HepG2 (cell line): ENCODE results near the gene GRB10. TPM values are rescaled to one million over a fixed set of nuclear protein-coding genes. Genes with fewer than 3 reads are reported as not detected.

Source experiments
- ATAC-seq: fragments of 200-7000 bp; cut with Tn5 transposase; 3 replicates; pipeline ENCODE4 v1.9.1; 2020; ENCODE audit warnings: mild to moderate bottlenecking, moderate library complexity
- BruUV-seq: library from RNA; stranded (reverse); fragments of 400-500 nt; replicated peaks from 2 replicates; lab custom pipeline; 2021; lab: Mats Ljungman, UMichigan
- CTCF ChIA-PET: fragments of 300-600 bp; formaldehyde crosslinking; extraction: SDS; loops from one replicate; lab custom pipeline; 2021; ENCODE audit warnings: low total read pairs, inconsistent platforms, low intra/inter-chr PET ratio; lab: Yijun Ruan, JAX
- POLR2A ChIA-PET: fragments of 350-600 bp; sonication (Branson Sonifier 250); formaldehyde crosslinking; loops from one replicate; lab custom pipeline; 2020; ENCODE audit warnings: antibody characterized with exemption, inconsistent platforms; lab: Yijun Ruan, JAX
- DNase-seq: peaks from one replicate; pipeline ENCODE4 v3.0.0-alpha.2; 2015; ENCODE audit warnings: low spot score
- FAIRE-seq: peaks from 3 replicates; lab custom pipeline; 2011; peaks lifted over from hg19 to GRCh38; lab: Jason Lieb, UNC
- H2AFZ ChIP-seq: one replicate; pipeline ENCODE4 v1.6.1; 2011; ENCODE audit warnings: low read length, inconsistent platforms
- H3K27ac ChIP-seq: fragments of 300-600 bp; 3 replicates; pipeline ENCODE4 v1.8.0; 2011; ENCODE audit warnings: mixed run types, mild to moderate bottlenecking, mixed read lengths, low read length, inconsistent platforms; ENCODE audit not compliant: insufficient read depth; ENCODE audit errors: extremely low read length
- H3K27me3 ChIP-seq, 2 experiments: fragments of 200-600 bp in 1 of 2; 2 replicates in 1 of 2; 3 replicates in 1 of 2; pipeline versions ENCODE4 v1.6.0 to v1.8.0; 2011; ENCODE audit warnings: low read length in 2 of 2, mild to moderate bottlenecking in 2 of 2, moderate library complexity in 2 of 2, inconsistent platforms in 1 of 2; ENCODE audit not compliant: insufficient read depth in 2 of 2, control insufficient read depth in 1 of 2
- H3K36me3 ChIP-seq, 2 experiments: fragments of 200-600 bp in 1 of 2; replicated peaks in 1 of 2; 2 replicates in 1 of 2; 3 replicates in 1 of 2; pipeline versions ENCODE4 v1.5.1 to v1.8.0; 2011; ENCODE audit warnings: low read length in 2 of 2, inconsistent platforms in 1 of 2; ENCODE audit not compliant: insufficient read depth in 2 of 2, control insufficient read depth in 1 of 2
- H3K4me1 ChIP-seq: 2 replicates; pipeline ENCODE4 v1.5.1; 2012; ENCODE audit warnings: low read length, inconsistent platforms; ENCODE audit not compliant: insufficient read depth
- H3K4me2 ChIP-seq: 2 replicates; pipeline ENCODE4 v1.6.0; 2011; ENCODE audit warnings: low read depth, low read length, inconsistent platforms
- H3K4me3 ChIP-seq, 3 experiments: fragments of 200-600 bp in 1 of 3; sonication (generic), shearing (Covaris generic) in 1 of 3; replicated peaks in 1 of 3; 2 replicates each; pipeline ENCODE4 v1.5.1; 2011 to 2016; ENCODE audit warnings: low read length in 3 of 3, inconsistent platforms in 2 of 3, low read depth in 2 of 3, mild to moderate bottlenecking in 2 of 3, control low read depth in 1 of 3, mixed read lengths in 1 of 3; ENCODE audit not compliant: insufficient read depth in 1 of 3
- H3K79me2 ChIP-seq: one replicate; pipeline ENCODE4 v1.6.1; 2011; ENCODE audit warnings: low read length, inconsistent platforms; ENCODE audit not compliant: insufficient read depth
- H3K9ac ChIP-seq: 2 replicates; pipeline ENCODE4 v1.6.0; 2011; ENCODE audit warnings: mild to moderate bottlenecking, low read depth, low read length, inconsistent platforms; ENCODE audit not compliant: insufficient read depth
- H3K9me3 ChIP-seq: 2 replicates; pipeline ENCODE4 v1.5.1; 2012; ENCODE audit warnings: mild to moderate bottlenecking, low read length
- H4K20me1 ChIP-seq: 2 replicates; pipeline ENCODE4 v1.6.0; 2011; ENCODE audit warnings: inconsistent platforms, mild to moderate bottlenecking, low read length, moderate library complexity; ENCODE audit not compliant: insufficient read depth
- CSRNP2 ChIP-seq: sonication (generic); formaldehyde crosslinking; conservative IDR thresholded peaks from 2 replicates; pipeline ENCODE4 v1.8.0; 2022; ENCODE audit warnings: low read depth, missing genetic modification reagents
- EED ChIP-seq: sonication (generic); formaldehyde crosslinking; IDR thresholded peaks from 2 replicates; pipeline ENCODE4 v1.5.0; 2020; ENCODE audit warnings: mild to moderate bottlenecking, missing genetic modification reagents
- GLI4 ChIP-seq: sonication (generic); formaldehyde crosslinking; IDR thresholded peaks from 2 replicates; pipeline ENCODE4 v1.5.1; 2020; ENCODE audit warnings: missing genetic modification reagents, mild to moderate bottlenecking, moderate library complexity, borderline replicate concordance
- SMAD1 ChIP-seq: sonication (generic); formaldehyde crosslinking; IDR thresholded peaks from 2 replicates; pipeline ENCODE4 v1.4.0; 2020; ENCODE audit warnings: missing genetic modification reagents, low read depth, mild to moderate bottlenecking, borderline replicate concordance
- SMAD3 ChIP-seq: sonication (generic); formaldehyde crosslinking; IDR thresholded peaks from 2 replicates; pipeline ENCODE4 v1.4.0; 2020; ENCODE audit warnings: missing genetic modification reagents
- YEATS2 ChIP-seq: sonication (generic); formaldehyde crosslinking; IDR thresholded peaks from 2 replicates; pipeline ENCODE4 v1.4.0; 2020; ENCODE audit warnings: missing genetic modification reagents, borderline replicate concordance
- ZNF354B ChIP-seq: sonication (generic); formaldehyde crosslinking; IDR thresholded peaks from 2 replicates; pipeline ENCODE4 v1.8.0; 2022; ENCODE audit warnings: mild to moderate bottlenecking, missing genetic modification reagents
- ZNF607 ChIP-seq: sonication (generic); formaldehyde crosslinking; IDR thresholded peaks from 2 replicates; pipeline ENCODE4 v1.5.1; 2020; ENCODE audit warnings: missing genetic modification reagents, mild to moderate bottlenecking, borderline replicate concordance
- ZNF660 ChIP-seq: sonication (generic); formaldehyde crosslinking; IDR thresholded peaks from 2 replicates; pipeline ENCODE4 v1.5.1; 2020; ENCODE audit warnings: mild to moderate bottlenecking, low read depth, missing genetic modification reagents, borderline replicate concordance
- ZNF75D ChIP-seq: sonication (generic); formaldehyde crosslinking; IDR thresholded peaks from 2 replicates; pipeline ENCODE4 v1.8.1; 2023; ENCODE audit warnings: missing genetic modification reagents, mild to moderate bottlenecking, borderline replicate concordance
- ZSCAN21 ChIP-seq: sonication (generic); formaldehyde crosslinking; IDR thresholded peaks from 2 replicates; pipeline ENCODE4 v1.8.0; 2022; ENCODE audit warnings: mild to moderate bottlenecking, missing genetic modification reagents, moderate library complexity, borderline replicate concordance
- ZXDC ChIP-seq: sonication (generic); formaldehyde crosslinking; IDR thresholded peaks from 2 replicates; pipeline ENCODE4 v1.5.0; 2020; ENCODE audit warnings: mild to moderate bottlenecking, missing genetic modification reagents
- WGBS: methylation state at CpG from one replicate; pipeline ENCODE4 v1.1.6; 2017; ENCODE audit warnings: low lambda C conversion rate; 5-methylcytosine and 5-hydroxymethylcytosine counted together
- in situ Hi-C: cut with HindIII; loops from 2 replicates; pipeline ENCODE4 v1.10.0; 2017; ENCODE audit warnings: low pct_unique_long_range_greater_than_20kb; ENCODE audit not compliant: extremely low pct_ligation_motif_present
- intact Hi-C: fragments of 100-400 bp; cut with micrococcal nuclease; formaldehyde crosslinking; loops from one replicate; pipeline ENCODE4 v1.10.0; 2022; ENCODE audit not compliant: unreplicated experiment
- polyA plus RNA-seq, 8 experiments: library from polyadenylated mRNA; depleted of rRNA in 3 of 8; stranded (reverse) in 7 of 8; unstranded in 1 of 8; fragments of >200 nt; fragmentation: Illumina TruSeq in 4 of 8; extraction: Trizol in 4 of 8; gene quantifications; 2 replicates each; pipeline versions ENCODE4 v1.2.1 to v1.2.3, GENCODE V29; 2011 to 2016; ENCODE audit warnings: low read depth in 4 of 8, missing spikeins in 1 of 8, mixed read lengths in 1 of 8; ENCODE audit not compliant: insufficient read depth in 1 of 8
- total RNA-seq, 5 experiments: library from RNA; depleted of rRNA; stranded (reverse); fragments of >200 nt; fragmentation: Illumina TruSeq; extraction: Trizol; gene quantifications; 2 replicates each; pipeline ENCODE4 v1.2.3, GENCODE V29; 2016; ENCODE audit warnings: low read depth in 1 of 5

Gene GRB10
- total and polyA plus RNA-seq, 2 of the 13 experiments (the other 11 are each of a cell fraction or from before 2014, with no cell fraction given): 4.0 to 6.8 TPM

DNA sequence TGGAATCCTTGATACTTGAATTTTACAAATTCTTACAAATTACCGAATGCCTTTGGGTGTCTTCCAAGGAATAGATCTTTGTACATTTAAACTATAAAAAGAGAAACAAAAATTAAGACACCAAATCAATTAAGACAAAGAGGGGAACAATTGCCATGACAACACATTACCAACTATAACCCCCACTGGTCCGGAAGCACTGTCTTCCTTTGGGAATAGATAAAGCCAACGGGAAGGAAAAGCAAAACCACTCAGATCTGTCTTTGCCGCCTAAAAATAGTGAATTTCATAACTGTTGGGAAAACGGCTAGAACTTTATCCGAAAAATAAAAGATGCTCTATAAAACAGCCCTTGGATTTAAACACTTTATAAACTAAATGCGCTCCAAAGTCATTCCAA lies 37.4 kb downstream of the GRB10 start:
- ChIA-PET CTCF (no interaction called here), POLR2A (no interaction called here)
- FAIRE-seq: no peak
- H3K9ac ChIP-seq: no peak overlapping the region
- in situ Hi-C loops (no loop called here), intact Hi-C loops (no loop called here)
- H3K36me3 ChIP-seq: no peaks in the 10 kb centered on the region
- H4K20me1 ChIP-seq: no peaks in the 10 kb centered on the region
- ATAC-seq: no peak
- no peak overlapping the region for H3K4me2 ChIP-seq
- no peak for DNase-seq
- H3K9me3 ChIP-seq: no peaks in the 10 kb centered on the region
- H2AFZ ChIP-seq: no peak overlapping the region
- no peaks in the 10 kb centered on the region for H3K79me2 ChIP-seq
- WGBS: 88% methylated on average over 7 of the region's 7 CpGs
- no peaks in the 10 kb centered on the region for H3K27me3 ChIP-seq
- no peak overlapping the region for H3K4me3 ChIP-seq
- no TSS peak for BruUV-seq
- peaks cover 9% of the 10 kb centered on the region; the same call in 1 of the 2 replicates for H3K4me1 ChIP-seq
- H3K27ac ChIP-seq: no peak overlapping the region
- TF ChIP-seq GLI4 (CRISPR knock-in tag): no peak
- no peak for TF ChIP-seq ZSCAN21 (CRISPR knock-in tag)
- TF ChIP-seq ZXDC (CRISPR knock-in tag): no peak
- no peak for TF ChIP-seq SMAD1
- no peak for TF ChIP-seq CSRNP2 (CRISPR knock-in tag)
- no peak for TF ChIP-seq ZNF75D
- TF ChIP-seq EED (CRISPR knock-in tag): no peak
- no peak for TF ChIP-seq ZNF354B
- no peak for TF ChIP-seq YEATS2 (CRISPR knock-in tag)
- no peak for TF ChIP-seq ZNF660
- TF ChIP-seq ZNF607: no peak
- no peak for TF ChIP-seq SMAD3 (CRISPR knock-in tag)
